Femur (tissue), 1 donor: ENCODE results near the gene GABBR2.

Source experiments
- DNase-seq: peaks from one replicate; pipeline ENCODE4 v3.0.0-alpha.2; 2017

GABBR2 gene

DNA sequence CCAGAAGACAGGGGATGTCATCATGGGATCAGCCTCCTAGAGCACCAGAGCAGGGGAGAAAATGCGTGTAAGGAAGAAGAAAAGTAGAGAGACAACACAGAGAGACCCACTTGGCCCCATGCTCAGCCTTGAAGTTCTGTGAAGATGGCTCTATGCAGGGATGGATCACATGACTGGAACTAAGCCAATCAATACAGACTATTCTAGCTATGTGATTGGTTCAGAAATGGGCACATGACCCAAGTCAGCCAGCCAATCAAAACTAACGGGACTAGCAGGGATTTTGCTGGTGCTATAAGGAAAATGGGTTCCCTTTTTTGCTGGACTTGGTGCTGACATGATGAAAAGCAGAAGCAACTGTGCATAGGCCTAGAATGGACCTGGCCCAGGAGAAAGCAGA, 280.3 kb downstream of the GABBR2 start:
- DNase-seq = no peak

DNA sequence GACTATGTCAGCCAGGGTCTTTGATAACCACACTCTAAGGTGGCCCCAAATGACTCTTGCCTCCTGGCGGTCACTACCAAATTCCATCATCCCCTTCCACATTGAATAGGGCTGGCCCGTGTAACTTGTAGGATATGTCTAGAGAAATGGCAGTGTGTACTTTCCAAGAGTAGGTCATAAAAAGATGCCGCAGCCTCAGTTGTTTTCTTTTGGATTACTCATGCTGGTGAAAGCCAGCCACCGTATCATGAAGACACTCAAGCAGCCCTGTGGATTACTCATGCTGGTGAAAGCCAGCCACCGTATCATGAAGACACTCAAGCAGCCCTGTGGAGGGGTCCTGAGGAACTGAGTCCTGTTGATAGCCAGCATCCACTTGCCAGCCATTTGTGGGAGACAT, 281.2 kb downstream of the GABBR2 start:
- DNase-seq = no peak

DNA sequence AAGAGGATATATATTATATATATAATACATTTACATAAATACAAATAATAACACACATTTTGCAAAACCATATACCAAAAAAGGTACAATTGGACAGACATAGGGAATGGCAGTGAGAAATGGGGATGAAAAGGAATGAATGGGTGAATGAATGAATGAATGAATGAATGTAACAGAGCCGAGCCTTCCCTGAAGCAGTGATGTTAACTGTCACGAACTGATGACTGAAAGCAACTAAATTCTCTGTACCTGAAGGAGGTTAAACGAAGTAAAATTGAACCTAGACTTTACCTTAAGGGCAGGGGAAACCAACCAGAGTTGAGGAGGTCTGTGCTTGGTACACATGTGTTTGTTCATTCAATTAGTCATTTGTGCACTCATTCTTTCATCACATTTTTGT, 283.7 kb downstream of the GABBR2 start:
- DNase-seq = no peak

DNA sequence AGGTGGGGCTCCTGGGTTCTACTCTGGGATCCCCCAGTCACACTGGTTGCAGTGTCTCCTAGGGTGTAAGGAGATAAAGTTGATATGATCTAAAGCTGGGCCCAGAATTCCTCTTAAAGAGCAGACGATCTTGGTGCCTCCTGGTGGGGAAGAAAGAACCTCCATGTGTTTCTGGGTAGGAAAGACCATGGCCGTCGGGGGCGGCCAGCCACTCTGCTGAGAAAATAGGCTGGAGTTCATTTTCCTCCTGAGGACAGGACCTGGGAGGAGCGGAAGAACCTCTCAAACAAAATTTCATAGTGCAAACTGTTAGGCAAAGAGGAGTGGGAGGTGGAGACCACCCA, 289.5 kb downstream of the GABBR2 start:
- no peak for DNase-seq

DNA sequence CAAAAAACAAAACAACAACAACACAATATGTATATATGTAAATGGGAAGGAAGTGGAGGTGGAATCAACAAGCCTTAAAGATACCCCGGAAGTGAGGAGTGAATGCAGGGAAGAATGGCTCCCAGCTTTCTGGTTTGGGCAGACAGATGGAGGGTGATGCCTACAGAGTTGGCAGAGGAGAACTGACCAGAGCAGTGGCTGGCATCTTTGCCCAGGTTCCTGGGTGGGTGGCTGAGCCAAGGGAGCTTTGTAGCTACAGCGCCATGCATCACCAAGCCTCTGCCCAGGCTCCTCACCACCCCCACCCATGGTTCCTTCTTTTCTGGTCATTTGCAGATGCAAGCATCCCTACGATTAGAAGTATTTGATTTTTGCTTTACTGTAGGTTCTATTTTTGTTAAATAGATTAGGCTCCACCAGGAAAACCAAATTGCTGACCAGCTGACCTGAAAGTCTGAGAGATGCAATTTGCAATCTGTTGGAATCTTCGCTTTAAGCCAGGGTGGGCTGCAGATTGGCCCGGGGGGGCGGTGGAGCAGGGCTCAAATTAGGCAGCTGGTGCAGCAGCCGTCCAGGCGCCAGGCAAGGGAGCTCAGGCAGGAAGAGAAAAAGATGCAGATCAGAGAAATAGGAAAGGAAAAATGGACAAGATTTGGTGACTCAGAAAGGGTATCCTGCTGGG, 290.0 kb downstream of the GABBR2 start:
- no peak for DNase-seq

DNA sequence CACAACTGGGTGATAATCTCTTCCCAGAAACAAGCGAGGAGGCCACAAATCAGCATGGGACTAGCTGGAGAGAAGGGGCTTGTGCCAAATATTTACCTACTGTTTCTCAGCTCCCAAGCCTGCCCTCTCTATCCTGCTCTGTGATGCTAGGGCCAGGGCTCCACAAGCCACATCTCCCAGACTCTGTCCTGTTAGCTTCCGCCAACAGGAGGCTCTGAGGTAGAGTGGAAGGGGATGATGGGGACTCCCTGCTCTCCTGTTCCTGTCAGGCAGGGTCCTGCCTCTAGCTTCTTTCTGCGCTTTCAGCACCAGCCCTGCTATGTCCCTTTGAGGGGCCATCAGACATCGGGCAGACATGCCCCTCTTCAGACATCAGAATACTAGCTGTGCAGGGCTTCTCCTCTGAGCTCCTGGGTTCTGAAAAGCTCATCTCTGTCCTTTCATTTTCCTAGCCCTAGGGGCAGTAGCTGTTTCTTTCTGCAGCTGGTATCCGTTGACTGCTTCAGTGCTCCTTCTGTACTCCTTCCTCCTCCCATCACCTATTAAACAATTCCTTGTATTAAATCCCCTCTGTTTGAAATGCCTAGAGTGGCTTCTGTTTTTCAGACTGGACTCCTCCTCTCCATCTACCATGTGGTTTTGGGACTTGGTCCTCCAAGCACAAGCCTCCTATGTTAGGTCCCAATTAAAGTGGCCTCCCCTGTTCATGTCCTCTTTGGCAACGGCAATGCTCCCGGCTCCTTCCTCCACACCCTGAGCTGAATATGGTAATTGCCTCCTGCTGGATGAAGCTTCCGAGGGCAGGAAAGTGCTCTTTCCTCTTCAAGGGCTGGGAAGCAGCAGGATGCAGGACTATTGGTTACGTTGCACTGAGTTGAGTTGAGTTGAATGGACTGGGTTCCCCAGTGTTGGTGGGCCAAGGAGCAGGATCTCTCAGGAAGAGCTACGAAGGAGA, 292.2 kb downstream of the GABBR2 start:
- DNase-seq = no peak

DNA sequence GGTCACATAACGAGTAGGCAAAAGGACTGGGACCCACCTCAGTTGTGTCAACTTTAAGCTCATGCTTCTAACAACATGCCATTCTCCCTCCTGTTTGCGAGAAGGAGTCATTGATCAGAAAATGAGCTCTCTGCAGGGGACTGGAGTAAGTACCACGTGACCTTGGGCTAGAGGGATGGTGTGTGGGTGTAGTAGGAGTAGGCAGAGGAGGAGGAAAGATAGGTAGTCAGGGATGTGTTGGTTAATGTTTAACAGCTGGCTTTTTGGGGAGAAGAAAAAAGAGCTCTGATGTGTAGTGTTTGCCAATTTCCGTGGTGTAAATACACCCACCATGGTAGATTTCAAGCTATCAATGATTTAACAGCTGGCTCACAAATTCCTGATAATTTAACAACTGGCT, 293.0 kb downstream of the GABBR2 start:
- no peak for DNase-seq

DNA sequence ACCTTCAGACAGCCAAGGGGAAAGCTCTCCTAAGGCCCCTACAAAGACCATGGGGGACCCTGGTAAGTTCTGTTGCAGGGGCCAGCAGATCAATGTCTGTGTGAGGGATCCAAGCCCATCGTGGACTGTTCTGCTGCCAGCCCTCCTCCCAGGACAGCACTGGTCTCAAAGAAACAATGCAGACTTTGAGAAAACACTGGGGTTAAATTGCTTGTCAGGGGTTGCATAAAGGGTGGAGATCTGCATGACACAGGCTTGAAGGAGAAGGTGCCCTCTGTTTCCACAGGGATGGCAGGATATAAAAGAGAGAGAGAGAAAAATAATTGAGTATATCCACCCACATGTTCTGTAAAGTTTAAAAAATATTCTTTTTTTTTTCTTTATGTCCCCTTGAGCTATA, 295.7 kb downstream of the GABBR2 start:
- no peak for DNase-seq

DNA sequence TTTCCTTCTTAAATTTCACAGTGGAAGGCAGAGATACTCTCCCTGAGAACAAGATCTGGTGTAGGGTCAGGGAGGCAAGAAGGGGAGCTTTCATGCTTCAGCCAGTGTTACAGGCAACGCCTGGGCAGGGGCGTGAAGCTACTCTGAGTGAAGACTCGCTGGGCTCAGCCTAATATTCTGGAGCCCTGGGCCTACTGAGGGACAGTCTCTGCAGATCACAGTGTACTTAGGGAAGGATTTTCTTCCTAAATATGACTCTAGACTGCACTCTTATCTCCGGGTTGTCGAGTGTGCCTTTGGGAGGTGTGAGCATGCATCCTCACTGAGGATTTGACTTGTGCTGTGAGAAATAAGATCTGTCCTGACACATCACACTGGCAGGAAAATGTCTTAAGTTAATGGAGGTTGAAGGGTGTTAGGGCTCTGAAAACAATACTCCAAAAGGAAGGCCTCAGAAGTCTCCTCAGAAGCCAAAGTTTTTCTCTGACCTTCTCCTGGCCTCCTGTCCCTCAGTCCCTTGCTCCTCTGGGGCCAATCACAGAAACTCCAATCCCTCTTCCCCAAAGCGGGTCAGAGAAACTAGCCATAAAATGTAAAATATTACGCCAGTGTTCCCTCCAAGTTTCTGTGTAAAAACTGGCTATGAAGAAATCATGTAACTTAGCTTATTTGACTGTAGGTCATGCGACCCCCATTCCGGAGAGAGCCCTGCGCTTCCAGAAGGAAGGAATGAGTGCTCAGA, 296.5 kb downstream of the GABBR2 start:
- no peak for DNase-seq

DNA sequence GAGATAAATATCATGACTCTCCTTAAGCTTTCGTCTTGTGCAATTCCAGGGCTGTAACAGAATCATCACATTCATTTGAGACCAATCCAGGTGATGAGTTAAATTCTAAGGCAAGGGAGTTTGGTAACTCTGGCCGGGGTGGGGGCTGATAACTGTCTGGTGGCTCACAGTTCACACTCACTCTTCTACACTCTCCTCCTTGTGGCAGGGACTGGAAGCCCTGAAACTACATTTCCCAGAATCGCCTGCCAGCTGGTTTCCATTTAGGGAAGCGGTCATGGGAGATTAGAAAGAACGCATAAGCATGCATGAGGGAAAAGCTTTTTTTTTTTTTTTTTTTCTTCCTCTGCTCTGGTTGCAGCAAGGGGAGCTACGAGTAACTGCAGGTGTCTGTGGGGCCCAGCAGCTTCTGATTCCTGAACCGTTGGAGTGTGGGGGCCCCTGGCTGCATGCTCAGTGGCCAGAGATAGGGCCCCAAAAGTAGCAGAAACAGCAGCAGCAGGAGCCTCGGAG, 298.5 kb downstream of the GABBR2 start:
- peak; percentile 82 for DNase-seq

DNA sequence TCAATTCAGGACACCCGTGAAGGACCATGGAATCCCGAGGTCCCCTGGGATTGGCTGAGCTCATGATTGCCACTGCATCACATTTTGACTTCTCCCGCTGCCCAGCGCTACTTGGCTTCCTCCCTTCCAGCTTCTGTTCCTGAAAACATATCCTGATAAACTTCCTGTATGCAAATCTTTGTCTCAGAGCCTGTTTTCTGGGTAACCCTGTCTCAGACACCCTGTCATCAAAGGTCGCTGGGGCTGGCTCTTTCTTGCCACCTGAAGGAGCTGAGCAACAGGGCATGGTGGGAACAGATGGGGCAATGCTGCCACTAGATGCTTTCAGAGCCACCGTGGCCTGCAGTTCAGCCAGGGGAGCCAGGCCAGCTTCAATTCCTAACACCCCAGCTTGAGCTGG, 299.0 kb downstream of the GABBR2 start:
- DNase-seq = no peak

DNA sequence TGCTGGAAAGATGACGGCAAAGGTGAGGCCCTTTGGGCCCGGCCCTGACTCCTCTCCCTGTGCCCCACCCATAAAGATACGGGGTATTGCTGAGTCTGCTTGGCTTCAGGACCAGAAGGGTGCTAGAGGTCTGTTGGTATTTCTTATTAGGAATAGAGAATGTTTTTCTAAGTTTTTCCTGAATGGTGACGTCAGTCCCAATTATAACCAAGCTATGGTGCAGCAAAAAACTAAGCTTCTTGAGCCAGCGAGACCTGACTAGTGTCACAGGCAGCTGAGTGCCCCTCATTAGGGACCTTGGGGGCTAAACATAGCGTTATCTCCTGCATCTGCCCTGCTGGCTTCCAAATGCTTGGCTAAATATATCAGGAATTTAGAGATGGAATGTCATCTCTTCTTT, 302.3 kb downstream of the GABBR2 start:
- DNase-seq = no peak

DNA sequence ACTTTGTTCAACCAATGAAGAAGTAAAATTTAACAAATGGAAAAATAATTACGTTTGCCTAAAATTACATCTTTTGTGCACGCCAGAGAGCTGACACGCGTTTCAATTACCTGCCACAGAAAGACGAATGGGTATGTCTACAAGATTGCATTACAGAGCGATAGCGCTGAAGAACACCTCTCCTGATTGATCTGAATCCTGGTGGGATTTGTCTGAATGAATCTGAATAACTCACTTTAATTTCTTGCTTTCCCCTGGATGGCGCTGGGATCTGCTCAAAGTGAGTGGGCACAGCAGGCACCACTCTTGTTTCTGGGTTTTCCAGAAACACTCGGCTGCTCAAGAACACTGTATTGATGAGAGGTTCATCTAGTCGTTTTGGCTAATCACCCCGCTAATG, 304.5 kb downstream of the GABBR2 start:
- no peak for DNase-seq

DNA sequence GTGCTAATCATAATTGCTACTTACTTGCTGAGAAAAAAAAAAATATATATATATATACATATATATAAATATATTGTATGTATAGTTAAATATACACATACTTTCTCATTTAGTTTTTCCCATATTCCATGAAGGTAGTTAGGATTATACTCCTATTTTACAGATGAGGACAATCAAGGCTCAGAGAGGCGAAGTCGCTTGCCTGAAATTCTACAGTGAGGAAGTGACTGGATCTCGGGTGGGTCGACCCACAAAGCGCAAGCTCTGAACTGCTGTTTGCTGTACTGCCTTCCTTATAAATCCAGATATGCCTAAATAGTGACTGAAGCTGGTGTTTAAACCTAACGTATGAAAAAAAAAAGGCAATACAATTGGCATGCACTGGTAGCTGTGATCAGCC, 305.0 kb downstream of the GABBR2 start:
- no peak for DNase-seq

DNA sequence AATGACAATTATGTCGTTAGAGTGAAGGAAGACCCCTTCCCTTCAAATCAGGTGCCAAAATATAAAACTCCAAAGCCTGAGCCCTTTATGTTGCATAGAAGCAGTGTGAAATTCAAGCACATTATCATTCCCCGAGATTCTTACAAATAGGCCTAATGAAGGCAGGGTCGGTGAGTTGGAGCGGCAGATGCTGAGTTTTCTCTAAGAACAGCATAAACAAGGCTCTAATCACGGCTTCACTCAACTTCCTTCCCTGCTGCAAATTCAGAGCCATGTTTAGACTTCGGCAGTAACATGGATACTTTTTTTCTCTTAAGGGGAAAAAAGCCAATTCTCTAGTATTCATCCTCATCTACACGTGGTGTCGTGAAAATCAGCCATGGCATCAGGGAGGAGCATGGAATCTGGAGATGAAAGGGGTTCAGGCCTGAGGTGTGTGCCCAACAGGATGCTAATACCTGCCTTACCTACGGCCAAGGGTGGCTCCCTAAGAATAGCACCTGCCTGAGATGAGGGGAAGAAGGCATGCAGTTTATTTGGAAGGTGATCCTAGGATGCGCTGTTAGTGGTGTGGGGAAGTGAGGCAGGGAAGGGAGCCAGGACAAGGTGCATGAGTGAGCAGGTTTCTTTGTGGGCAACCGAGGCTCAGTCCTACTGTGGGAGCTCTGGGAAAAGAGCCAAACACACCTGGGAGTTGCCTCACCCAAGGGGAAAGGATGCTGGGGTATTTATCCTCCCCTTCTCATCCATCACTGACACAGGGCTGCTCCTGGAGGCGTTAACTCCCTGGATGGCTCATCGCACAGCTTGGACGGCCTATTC, 306.5 kb downstream of the GABBR2 start:
- DNase-seq = no peak

DNA sequence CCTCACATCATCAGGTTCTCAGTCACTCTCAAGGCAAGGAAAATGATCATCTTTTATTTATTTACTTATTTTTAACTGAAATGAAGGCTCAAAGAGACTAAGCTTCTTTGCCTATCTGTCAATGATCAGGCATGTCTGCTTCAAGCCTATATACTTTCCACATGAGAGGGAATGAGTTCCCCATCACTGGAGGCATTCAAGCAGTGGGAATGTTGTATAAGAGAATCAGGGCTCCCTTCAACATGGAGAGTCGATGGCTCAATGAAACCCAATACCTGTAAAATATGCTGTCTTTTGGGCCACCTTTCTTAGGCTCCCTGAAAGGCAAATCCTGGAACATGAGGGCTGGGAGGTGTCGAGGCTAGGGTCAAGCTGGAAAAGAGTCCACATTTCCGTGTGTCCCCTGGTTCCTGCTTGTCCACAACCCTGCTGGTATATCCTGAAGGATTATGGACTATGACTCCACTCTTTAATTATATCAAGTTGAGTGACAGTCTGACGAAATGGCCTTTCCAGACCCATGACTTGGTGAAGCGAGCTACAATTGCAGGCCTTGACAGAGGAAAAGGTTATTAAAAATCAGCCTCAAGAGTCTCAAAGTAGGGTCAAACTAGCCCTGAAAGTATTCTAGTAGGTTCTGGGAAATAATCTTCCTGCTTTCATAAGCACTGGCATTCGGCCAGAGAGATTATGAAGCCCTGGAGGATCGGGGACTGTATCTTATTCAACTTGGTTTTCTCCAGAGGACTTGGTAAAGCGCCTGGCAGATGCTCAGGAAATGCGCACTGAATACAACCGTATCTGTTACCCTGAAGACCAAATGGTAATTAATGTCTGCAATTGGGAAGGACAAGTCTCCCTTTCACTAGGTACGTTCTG, 307.4 kb downstream of the GABBR2 start:
- DNase-seq = no peak

DNA sequence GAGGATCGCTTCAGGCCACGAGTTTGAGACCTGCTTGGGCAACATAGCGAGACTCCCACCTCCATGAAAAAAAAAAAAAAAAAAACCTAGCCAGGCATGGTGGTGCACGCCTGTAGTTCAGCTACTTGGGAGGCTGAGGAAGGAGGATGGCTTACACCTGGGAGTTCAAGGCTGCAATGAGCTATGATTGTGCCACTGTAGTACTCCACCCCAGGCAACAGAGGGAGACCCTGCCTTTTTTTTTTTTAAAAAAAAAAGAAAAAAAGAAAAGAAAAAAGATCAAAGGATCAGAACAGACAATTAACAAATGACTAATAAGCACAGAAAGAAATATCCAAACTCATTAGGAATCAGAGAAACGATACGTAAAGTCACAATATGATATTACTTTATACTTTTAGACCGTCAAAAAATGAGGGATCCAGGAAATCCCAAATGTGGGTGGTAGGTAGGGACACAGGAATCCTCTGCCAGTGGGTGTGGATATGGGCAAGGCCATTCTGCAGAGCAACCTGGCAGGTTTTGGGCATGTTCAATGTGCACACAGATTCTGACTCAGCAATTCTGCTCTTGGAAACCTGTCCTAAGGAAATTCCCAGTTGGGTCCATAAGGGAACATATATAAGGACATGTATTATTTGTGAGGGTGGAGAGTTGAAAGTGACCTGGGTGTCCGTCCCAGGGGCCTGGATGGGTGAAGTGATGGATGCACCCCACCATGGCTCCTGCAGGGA, 308.6 kb downstream of the GABBR2 start:
- DNase-seq = no peak

DNA sequence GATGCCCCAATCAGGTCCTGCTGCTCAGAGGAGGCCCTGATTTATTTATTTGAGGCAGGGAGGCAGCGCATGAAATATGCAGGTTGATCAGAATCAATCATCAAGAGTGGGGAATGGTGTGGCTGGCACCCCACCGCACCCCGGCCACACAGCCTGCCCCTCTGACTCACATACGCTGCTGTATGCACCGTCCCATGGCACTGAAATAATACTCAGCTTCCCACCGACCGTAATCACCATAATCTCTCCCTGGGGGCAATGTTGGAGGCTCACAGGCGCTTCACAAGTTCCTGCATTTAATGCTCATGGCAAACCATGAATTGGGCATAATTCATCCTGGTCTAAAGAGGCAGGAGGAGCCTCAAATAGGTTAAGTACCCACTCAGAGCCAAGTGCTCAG, 312.1 kb downstream of the GABBR2 start:
- DNase-seq = no peak

DNA sequence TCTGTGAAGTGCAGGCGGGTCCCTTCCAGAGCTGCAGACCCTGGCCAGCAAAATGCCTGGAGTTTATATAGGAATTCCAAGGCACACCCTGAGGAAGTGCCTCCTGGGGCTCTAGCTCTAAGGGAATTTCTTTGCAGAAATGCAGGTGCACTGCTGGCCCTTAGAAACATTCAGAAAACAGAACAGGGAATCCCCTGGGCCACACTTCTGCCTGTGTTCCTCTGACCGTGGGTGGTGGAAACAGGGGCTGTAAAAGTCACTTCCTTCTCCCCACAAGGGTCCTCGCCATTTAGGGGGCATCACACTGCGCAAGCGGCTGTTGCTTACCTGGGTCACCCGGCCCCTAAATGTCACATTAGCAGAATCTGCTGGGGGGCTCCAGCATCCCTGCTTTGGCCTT, 312.5 kb downstream of the GABBR2 start:
- no peak for DNase-seq

DNA sequence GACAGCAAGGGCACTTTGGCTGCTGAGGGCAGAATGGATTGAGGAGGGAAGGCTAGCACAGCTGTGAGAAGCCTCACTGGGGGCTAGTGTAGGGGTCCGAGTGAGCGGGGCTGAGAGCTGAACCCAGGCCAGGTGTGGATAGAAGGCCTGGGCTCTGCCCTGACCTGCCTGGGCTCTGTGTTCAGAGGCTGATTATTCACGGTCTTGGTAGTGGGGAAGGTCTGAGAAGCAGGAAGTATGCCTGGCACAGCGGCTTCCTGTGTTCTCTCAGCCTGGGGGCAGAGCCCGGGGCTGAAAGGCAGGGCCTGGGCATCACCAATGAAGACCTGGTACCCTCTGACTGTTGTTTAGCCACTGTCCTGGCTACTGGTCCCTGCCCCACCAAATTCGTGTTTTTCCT, 316.9 kb downstream of the GABBR2 start:
- no peak for DNase-seq

DNA sequence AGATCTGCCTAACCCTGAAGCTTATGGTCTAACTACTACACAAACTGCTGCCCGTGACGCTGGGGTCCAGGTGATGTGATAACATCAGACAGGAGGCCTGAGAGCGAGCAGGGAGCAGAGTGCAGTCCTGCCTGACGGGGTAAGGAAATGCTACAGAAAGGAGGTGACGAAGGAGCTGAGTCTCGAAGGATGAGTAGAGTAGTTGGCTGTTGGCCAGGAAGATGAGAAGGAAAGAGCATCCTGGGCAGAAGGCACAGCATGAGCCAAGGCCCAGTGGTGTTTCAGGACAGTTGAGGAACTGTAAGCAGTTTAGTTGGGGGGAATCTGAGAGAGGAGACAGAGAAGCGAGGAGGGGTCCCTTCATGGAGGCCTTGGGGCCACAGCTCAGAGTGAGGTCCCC, 317.3 kb downstream of the GABBR2 start:
- DNase-seq = no peak
